KMS-11 (cell line): Measurements from ENCODE around the gene PLCH1.

Experiments
- H2AFZ ChIP-seq: fragments of 200-600 bp; sonication (generic); 2 replicates; pipeline ENCODE4 v1.6.1; 2016; ENCODE audit warnings: antibody characterized with exemption, mixed run types, low read depth
- H3K27ac ChIP-seq: fragments of 200-600 bp; sonication (generic); 2 replicates; pipeline ENCODE4 v1.6.1; 2016; ENCODE audit warnings: mild to moderate bottlenecking, mixed run types
- H3K27me3 ChIP-seq: fragments of 200-600 bp; sonication (generic); 2 replicates; pipeline ENCODE4 v1.6.1; 2017; ENCODE audit warnings: mild to moderate bottlenecking, low read depth, mixed run types, moderate library complexity; ENCODE audit not compliant: insufficient read depth
- H3K36me3 ChIP-seq: fragments of 200-600 bp; sonication (generic); 2 replicates; pipeline ENCODE4 v1.6.1; 2017; ENCODE audit warnings: mild to moderate bottlenecking, mixed run types; ENCODE audit not compliant: insufficient read depth
- H3K4me1 ChIP-seq: fragments of 200-600 bp; sonication (generic); 2 replicates; pipeline ENCODE4 v1.6.1; 2016; ENCODE audit warnings: mild to moderate bottlenecking, low read depth, mixed run types; ENCODE audit not compliant: poor library complexity, severe bottlenecking
- H3K4me2 ChIP-seq: fragments of 200-600 bp; sonication (generic); 2 replicates; pipeline ENCODE4 v1.7.0; 2016; ENCODE audit warnings: mild to moderate bottlenecking, mixed run types
- H3K4me3 ChIP-seq: fragments of 200-600 bp; sonication (generic); IDR thresholded peaks from 2 replicates; pipeline ENCODE4 v1.6.1; 2017; ENCODE audit warnings: low read depth, low read length, mixed read lengths; ENCODE audit not compliant: insufficient read depth
- H3K79me2 ChIP-seq: fragments of 200-600 bp; sonication (generic); 2 replicates; pipeline ENCODE4 v1.6.1; 2016; ENCODE audit warnings: low read depth, mixed run types; ENCODE audit not compliant: insufficient read depth
- H3K9ac ChIP-seq: fragments of 200-600 bp; sonication (generic); 2 replicates; pipeline ENCODE4 v1.6.1; 2016; ENCODE audit warnings: mild to moderate bottlenecking, mixed run types
- H4K20me1 ChIP-seq: fragments of 200-600 bp; sonication (generic); 2 replicates; pipeline ENCODE4 v1.6.1; 2016; ENCODE audit warnings: mild to moderate bottlenecking, mixed run types; ENCODE audit not compliant: insufficient read depth
- TF ChIP-seq, protein P1 (sequence below): fragments of 200-600 bp; sonication (generic); conservative IDR thresholded peaks from 2 replicates; pipeline ENCODE4 v1.6.1; 2017; ENCODE audit warnings: low read depth, mild to moderate bottlenecking, antibody characterized with exemption, low read length, moderate library complexity, mixed read lengths

The PLCH1 gene

DNA sequence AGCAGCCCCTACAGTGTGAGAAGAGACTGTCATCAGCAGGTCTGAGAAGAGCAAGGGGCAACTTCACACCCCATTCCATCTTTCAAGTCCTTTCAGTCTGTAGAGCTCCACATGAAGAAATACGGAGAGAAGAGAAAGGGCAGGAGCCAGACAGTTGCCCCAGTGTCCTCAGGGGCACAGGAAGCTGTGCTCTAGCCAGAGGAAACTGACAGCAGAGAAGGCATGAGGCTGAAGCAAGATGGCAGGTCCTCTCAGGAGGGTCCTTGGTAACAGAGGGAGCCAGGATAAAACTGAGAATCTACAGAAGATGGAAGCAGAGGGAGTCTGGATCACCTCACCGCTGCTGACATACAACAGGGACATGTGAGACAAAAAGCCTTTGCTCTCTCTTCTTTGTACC, 47.3 kb downstream of the PLCH1 start:
- H3K79me2 ChIP-seq: no peaks in the 10 kb centered on the region
- no peaks in the 10 kb centered on the region for H3K4me1 ChIP-seq
- H3K9ac ChIP-seq: no peak overlapping the region
- no peaks in the 10 kb centered on the region for H4K20me1 ChIP-seq
- no peak overlapping the region for H3K27ac ChIP-seq
- no peak overlapping the region for H3K4me3 ChIP-seq
- H3K4me2 ChIP-seq: no peak overlapping the region
- TF ChIP-seq, protein P1, sequence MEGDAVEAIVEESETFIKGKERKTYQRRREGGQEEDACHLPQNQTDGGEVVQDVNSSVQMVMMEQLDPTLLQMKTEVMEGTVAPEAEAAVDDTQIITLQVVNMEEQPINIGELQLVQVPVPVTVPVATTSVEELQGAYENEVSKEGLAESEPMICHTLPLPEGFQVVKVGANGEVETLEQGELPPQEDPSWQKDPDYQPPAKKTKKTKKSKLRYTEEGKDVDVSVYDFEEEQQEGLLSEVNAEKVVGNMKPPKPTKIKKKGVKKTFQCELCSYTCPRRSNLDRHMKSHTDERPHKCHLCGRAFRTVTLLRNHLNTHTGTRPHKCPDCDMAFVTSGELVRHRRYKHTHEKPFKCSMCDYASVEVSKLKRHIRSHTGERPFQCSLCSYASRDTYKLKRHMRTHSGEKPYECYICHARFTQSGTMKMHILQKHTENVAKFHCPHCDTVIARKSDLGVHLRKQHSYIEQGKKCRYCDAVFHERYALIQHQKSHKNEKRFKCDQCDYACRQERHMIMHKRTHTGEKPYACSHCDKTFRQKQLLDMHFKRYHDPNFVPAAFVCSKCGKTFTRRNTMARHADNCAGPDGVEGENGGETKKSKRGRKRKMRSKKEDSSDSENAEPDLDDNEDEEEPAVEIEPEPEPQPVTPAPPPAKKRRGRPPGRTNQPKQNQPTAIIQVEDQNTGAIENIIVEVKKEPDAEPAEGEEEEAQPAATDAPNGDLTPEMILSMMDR: no peak
- H2AFZ ChIP-seq: no peak overlapping the region
- no peaks in the 10 kb centered on the region for H3K36me3 ChIP-seq
- no peaks in the 10 kb centered on the region for H3K27me3 ChIP-seq

DNA sequence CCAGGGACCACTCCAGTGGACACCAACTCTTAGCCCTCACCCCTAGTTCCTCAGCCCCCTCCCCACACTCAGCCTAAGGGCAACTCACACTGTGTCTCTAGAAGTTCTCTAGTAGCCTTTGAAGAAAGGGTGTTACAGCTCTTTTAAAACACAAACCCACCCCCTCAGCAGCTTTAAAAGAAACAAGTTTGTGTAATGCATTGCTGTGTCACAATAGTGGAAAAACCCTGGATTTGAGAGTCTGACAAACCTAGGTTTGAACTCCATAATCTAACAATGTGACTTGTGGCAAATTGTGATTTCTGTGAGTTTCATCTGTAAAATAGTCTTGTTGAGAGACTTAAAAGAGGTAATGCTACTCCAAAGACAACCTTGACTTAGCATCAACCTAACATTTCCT, 54.0 kb downstream of the PLCH1 start:
- H3K9ac ChIP-seq: no peak overlapping the region
- H4K20me1 ChIP-seq: no peaks in the 10 kb centered on the region
- no peaks in the 10 kb centered on the region for H3K79me2 ChIP-seq
- no peak overlapping the region for H2AFZ ChIP-seq
- H3K36me3 ChIP-seq: no peaks in the 10 kb centered on the region
- H3K27ac ChIP-seq: no peak overlapping the region
- H3K27me3 ChIP-seq: no peaks in the 10 kb centered on the region
- no peak overlapping the region for H3K4me2 ChIP-seq
- no peaks in the 10 kb centered on the region for H3K4me1 ChIP-seq
- TF ChIP-seq, protein P1: no peak
- no peak overlapping the region for H3K4me3 ChIP-seq

DNA sequence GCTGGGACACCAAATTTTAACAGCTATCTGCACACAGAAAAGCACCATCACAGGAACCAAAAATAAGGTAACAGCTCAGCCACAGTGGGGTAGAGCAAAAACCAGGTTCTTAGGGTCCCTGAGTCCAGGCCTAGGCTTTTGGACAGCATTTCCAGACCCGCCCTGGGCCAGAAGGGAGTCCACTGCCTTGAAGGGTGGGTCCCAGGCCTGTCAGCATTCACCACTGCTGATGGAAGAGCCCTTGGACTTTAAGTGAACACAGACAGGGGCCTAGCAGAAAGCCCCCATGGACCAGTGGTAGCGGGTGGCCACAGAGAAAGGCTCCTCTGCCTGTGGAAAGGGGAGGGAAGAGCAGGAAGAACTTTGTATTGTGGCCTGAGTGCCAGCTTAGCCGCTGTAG, 56.4 kb downstream of the PLCH1 start:
- Histone ChIP-seq H3K4me2 (no peak overlapping the region), H2AFZ (no peak overlapping the region), H3K27me3 (no peaks in the 10 kb centered on the region), H3K9ac (no peak overlapping the region), H3K79me2 (no peaks in the 10 kb centered on the region), H3K4me3 (no peak overlapping the region), H3K27ac (no peak overlapping the region), H3K36me3 (no peaks in the 10 kb centered on the region), H3K4me1 (no peaks in the 10 kb centered on the region), H4K20me1 (no peaks in the 10 kb centered on the region)
- TF ChIP-seq, protein P1: no peak

DNA sequence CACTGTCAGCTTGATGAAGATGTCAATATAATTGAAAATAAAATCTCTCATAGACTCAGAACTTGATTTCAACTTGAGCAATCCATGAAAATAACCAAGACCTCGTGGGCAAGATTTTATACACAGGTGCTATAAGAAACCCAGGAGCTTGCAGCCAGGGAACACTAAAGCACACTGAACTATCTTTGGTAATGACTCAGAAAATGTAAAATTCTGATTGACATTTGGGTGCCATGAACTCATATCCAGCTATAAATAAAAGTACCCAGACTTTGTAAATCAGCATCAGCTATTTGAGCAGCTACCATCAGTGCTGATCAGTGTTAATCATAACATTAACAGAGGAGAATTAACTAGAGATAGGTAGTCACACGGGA, 61.5 kb downstream of the PLCH1 start:
- Histone ChIP-seq H3K9ac (no peak overlapping the region), H3K27ac (no peak overlapping the region), H3K4me2 (no peak overlapping the region), H3K4me3 (no peak overlapping the region), H4K20me1 (no peaks in the 10 kb centered on the region), H3K4me1 (no peaks in the 10 kb centered on the region), H3K27me3 (no peaks in the 10 kb centered on the region), H2AFZ (no peak overlapping the region), H3K36me3 (no peaks in the 10 kb centered on the region), H3K79me2 (no peaks in the 10 kb centered on the region)
- TF ChIP-seq, protein P1: no peak
